ENCODE measurements around the gene OSBPL5. TPM values are rescaled to one million over a fixed set of nuclear protein-coding genes. Genes with fewer than 3 reads are reported as not detected.

Gene OSBPL5
- total and polyA plus RNA-seq, 9 of the 15 experiments (the other 6 are each of a cell fraction or from before 2014, with no cell fraction given): 0.06 to 14.8 (median 3.2) TPM

- no peak overlapping the region for H3K27ac ChIP-seq (ENCODE audit: extremely low read depth, low read depth, low read length)
- no peak overlapping the region for H3K4me2 ChIP-seq (ENCODE audit: insufficient read depth, low read length)
- H3K4me3 ChIP-seq: no peak overlapping the region
- 13% methylated on average over 3 of the region's 3 CpGs for WGBS (ENCODE audit: insufficient coverage, low coverage, missing lambda C conversion rate)
- no peaks in the 10 kb centered on the region for H3K79me2 ChIP-seq (ENCODE audit: control insufficient read depth, insufficient read depth, low read length)
- FAIRE-seq (no peak), DNase-seq (ENCODE audit: extremely low read depth in 1 of 4, low spot score in 3 of 4) (no peak), ATAC-seq (no peak)
- H3K27me3 ChIP-seq (ENCODE audit: control insufficient read depth in 2 of 2, insufficient read depth in 2 of 2, low read length in 2 of 2): peaks cover 3 to 8% of the 10 kb centered on the region in 2 experiments; a peak in 3 of 5 replicates
- no TSS peak for BruUV-seq (replicated peaks)
- TF ChIP-seq PTRF (tag; IDR thresholded peaks at IDR 0.05) (no peak), HBP1 (CRISPR knock-in tag; IDR thresholded peaks at IDR 0.05) (no peak), HMGXB4 (CRISPR knock-in tag; IDR thresholded peaks at IDR 0.05) (no peak), E2F8 (IDR thresholded peaks at IDR 0.05; ENCODE audit: low read depth, partially characterized antibody) (no peak), HNRNPUL1 (IDR thresholded peaks at IDR 0.05; ENCODE audit: low read length) (no peak), ADNP (tag; IDR thresholded peaks at IDR 0.05) (no peak), NFIC (IDR thresholded peaks at IDR 0.05) (no peak), NUFIP1 (IDR thresholded peaks at IDR 0.05; ENCODE audit: partially characterized antibody) (no peak), TRIM28 (IDR thresholded peaks at IDR 0.05) (no peak), ZNF280B (CRISPR knock-in tag; IDR thresholded peaks at IDR 0.05) (no peak), ZNF133 (CRISPR knock-in tag; IDR thresholded peaks at IDR 0.05) (no peak)
- H4K20me1 ChIP-seq (replicated peaks; ENCODE audit: control insufficient read depth, insufficient read depth, low read length): no peaks in the 10 kb centered on the region
- H3K9ac ChIP-seq (ENCODE audit: insufficient read depth in 1 of 2, low read depth in 2 of 2, low read length in 2 of 2): no peak overlapping the region; a peak in 1 of 4 replicates
- CTCF ChIA-PET (ENCODE audit: low intra/inter-chr PET ratio): no interaction called here
- in situ Hi-C loops (cut with MboI) (no loop called here), intact Hi-C loops (cut with micrococcal nuclease) (no loop called here)
- H3K9me1 ChIP-seq (ENCODE audit: control insufficient read depth, insufficient read depth, low read length): no peaks in the 10 kb centered on the region
- H2AFZ ChIP-seq (ENCODE audit: low read depth, low read length): no peak overlapping the region
- POLR2A ChIA-PET: interaction anchor here (0.6 to 1.0 kb wide), 2 partner anchors 16 to 21 kb away, joined by 3 to 5 read pairs; partner anchors contain the start of gene CARS1
- no peaks in the 10 kb centered on the region for H3K9me3 ChIP-seq (replicated peaks; ENCODE audit: control insufficient read depth, insufficient read depth, low read depth, low read length)
- H3K4me1 ChIP-seq (replicated peaks in 1 of 2; ENCODE audit: control insufficient read depth in 2 of 2, insufficient read depth in 2 of 2, low read length in 2 of 2): peaks cover 0 to 4% of the 10 kb centered on the region in 2 experiments; a peak in 2 of 5 replicates
- no peaks in the 10 kb centered on the region for H3K36me3 ChIP-seq (ENCODE audit: control insufficient read depth, insufficient read depth, low read length)
Observed at GRCh38 chr11:3073029-3073435, 92.1 kb downstream of the OSBPL5 start.
